Gastroesophageal sphincter (tissue), 3 donors: ENCODE measurements around the gene MYO1C.

Source experiments
- CTCF ChIP-seq, 4 experiments: fragments of 200-600 bp in 2 of 4; fragments of 450-650 bp in 2 of 4; sonication (generic) in 1 of 4; IDR thresholded peaks; one replicate each; pipeline ENCODE4 v1.5.1; 2017 to 2019; ENCODE audit warnings: antibody characterized with exemption in 4 of 4, mild to moderate bottlenecking in 2 of 4, moderate library complexity in 2 of 4
- EP300 ChIP-seq: sonication (generic); formaldehyde crosslinking; IDR thresholded peaks from one replicate; pipeline ENCODE4 v1.6.1; 2017; ENCODE audit warnings: antibody characterized with exemption, mild to moderate bottlenecking
- POLR2A ChIP-seq, 2 donors: fragments of 450-650 bp; IDR thresholded peaks; one replicate each; pipeline ENCODE4 v1.6.1; 2017; ENCODE audit warnings: antibody characterized with exemption in 2 of 2, mild to moderate bottlenecking in 2 of 2, moderate library complexity in 1 of 2

DNA sequence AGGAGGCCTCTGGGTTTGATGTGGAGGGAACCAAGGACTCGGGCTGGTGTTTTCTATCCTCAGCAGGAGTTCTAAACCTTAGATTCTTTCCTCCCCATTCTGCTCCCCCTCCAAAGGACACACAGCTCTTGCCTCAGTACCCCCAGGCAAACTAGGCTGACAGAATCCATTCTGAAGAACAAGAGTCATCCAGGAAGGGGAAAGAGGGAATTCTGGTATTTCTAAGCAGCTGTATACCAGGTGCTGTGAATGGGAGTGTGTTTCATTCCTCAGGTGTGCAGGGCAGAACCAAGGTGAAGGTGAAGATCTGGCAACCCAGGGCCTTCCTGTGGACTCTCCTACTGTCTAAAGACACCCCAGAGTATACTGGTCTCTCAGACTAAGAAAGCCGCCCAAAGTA, 19.9 kb upstream of the MYO1C start:
- TF ChIP-seq CTCF (IDR thresholded peaks at IDR 0.05) (no peak), EP300 (no peak), POLR2A (IDR thresholded peaks at IDR 0.05) (no peak)
